Kidney glomerular epithelial cell (primary cell): Measurements from ENCODE around the gene KRT79.
"Not testable (repeated sequence)": the region's sequence is repeated elsewhere in the genome, so short reads cannot be mapped to it uniquely, and the experiment has no call there.

Experiments
- DNase-seq: peaks from one replicate; lab custom pipeline; 2025; lab: John Stamatoyannopoulos, UW

Gene KRT79

GRCh38 chr12:52860102-52860823, 26.2 kb upstream of the KRT79 start:
- DNase-seq, result peak; percentile 31

GRCh38 chr12:52857500-52857899, 23.4 kb upstream of the KRT79 start:
- no peak for DNase-seq

- DNase-seq, result no peak
Observed at GRCh38 chr12:52856787-52857186, 22.7 kb upstream of the KRT79 start.

GRCh38 chr12:52856077-52856476, 22.0 kb upstream of the KRT79 start:
- DNase-seq, result not testable (repeated sequence)

GRCh38 chr12:52851787-52852186, 17.7 kb upstream of the KRT79 start:
- DNase-seq, result no peak

- no peak for DNase-seq
Observed at GRCh38 chr12:52850681-52851080, 16.6 kb upstream of the KRT79 start.

GRCh38 chr12:52849511-52849910, 15.4 kb upstream of the KRT79 start:
- no peak for DNase-seq

- DNase-seq, result no peak
Observed at GRCh38 chr12:52848661-52849255, 14.6 kb upstream of the KRT79 start, which contains the start of gene KRT78. Gene KRT78, minus strand, starts transcription at chr12:52848994. Its CDS starts 64 bp downstream, at chr12:52848930.

- DNase-seq, result peak; percentile 19
Observed at GRCh38 chr12:52847335-52848102, 13.4 kb upstream of the KRT79 start.

- DNase-seq, result no peak
Observed at GRCh38 chr12:52846356-52846970, 12.4 kb upstream of the KRT79 start.

GRCh38 chr12:52845946-52846345, 11.8 kb upstream of the KRT79 start:
- DNase-seq, result no peak

- DNase-seq, result no peak
Observed at GRCh38 chr12:52844386-52844785, 10.3 kb upstream of the KRT79 start.

- no peak for DNase-seq
Observed at GRCh38 chr12:52839436-52840105, 5.5 kb upstream of the KRT79 start.

GRCh38 chr12:52838609-52839435, 4.7 kb upstream of the KRT79 start:
- no peak for DNase-seq

GRCh38 chr12:52837781-52838608, 3.9 kb upstream of the KRT79 start:
- no peak for DNase-seq

- DNase-seq, result peak; percentile 66
Observed at GRCh38 chr12:52837413-52837741, 3.3 kb upstream of the KRT79 start.

- DNase-seq, result no peak
Observed at GRCh38 chr12:52836491-52837412, 2.6 kb upstream of the KRT79 start.

GRCh38 chr12:52836042-52836466, 1.9 kb upstream of the KRT79 start:
- DNase-seq, result peak; percentile 46
